CMK (cell line): Measurements from ENCODE around the gene HAP1.

Experiments used
- DNase-seq: peaks from one replicate; pipeline ENCODE4 v3.0.0-alpha.2; 2010; ENCODE audit warnings: low read depth

Gene HAP1

DNA sequence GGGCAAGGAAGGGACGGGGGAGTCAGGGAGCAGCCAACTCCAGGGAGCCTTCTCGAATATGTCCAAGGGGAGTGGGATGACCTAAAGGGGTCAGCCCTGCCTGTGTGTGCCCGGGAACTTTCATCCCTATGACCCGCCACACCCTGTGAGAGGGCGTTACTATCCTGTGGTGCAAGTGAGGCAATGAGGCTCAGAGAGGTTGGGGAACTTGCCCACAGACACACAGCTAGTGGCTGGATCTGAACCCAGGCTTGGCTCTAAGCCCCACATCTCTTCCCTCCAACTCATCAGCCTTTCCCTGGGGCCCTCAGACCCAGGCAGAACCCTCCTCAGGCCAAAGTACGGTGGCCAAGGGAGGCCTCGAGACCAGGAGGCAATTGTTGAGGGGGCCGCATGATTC is 28.9 kb upstream of the HAP1 start:
- DNase-seq: no peak

DNA sequence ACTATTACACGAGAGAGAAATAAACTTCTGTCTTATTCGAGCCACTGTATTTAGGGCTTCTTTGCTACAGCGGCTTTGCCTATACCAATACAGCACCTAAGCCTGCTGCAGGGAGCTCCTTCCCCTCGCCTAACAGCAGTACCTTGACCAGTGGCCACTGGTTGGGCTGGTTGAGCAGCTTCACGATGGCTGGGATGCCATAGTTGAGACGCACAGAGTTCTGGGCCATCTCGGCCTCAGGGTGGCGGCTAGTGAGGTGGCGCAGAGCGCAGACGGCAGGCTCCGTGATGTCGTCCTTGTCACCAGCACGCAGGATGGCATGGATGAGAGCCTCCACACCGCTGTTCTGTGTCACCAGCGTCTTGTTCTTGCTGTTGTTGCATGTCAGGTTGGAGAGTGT is 28.4 kb upstream of the HAP1 start:
- DNase-seq: no peak

DNA sequence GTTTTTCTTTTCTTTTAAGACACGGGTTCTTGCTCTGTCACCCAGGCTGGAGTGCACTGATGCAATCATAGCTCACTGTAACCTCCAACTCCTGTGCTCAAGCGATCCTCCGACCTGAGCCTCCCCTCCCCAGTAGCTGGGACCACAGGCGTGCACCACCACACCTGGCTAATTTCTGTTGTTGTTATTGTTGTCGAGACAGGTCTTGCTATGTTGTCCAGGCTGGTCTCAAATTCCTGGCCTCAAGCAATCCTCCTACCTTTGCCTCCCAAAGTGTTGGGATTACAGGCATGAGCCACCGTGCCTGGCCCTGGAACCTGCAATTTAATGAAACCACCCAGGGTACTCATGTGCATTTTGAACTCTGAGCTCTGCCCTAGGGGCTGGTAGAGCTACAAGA is 27.9 kb upstream of the HAP1 start:
- DNase-seq: no peak

DNA sequence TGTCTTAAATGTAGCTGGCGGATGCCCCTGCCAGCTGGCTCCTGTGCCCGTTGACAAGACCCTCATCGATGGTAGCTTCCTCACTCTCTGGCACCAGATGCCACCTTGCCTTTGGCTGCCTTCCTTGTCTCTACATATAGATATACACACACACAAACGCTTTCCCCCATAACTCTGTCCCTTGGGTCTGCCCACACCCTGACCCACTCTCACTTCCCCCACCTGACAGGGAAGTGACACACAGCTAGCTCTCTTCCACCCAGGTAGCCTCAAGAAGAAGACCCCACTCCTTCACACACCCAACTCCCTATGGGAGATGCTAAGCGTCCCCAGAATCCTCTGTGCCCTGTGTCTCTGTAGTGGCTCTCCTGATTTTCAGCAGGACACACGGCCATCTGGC is 26.4 kb upstream of the HAP1 start:
- DNase-seq: no peak

DNA sequence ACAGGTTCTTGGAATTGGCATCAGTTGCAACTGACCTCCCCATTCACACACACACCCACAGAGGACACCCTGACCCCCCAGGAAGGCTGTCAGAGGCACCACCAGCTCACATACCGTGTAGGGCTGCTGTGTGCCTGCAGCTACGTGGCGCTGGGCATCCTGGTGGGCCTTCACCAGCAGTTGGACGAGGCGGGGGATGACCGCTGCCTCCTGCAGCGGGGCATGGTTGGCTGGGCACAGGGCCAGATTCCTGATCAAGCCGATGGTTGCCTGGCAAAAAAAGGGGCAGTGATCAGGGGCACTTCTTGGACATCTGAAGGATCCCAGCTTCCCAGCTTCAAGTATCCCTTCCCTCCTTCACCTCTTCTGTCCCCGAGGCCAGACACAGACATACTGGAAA is 24.2 kb upstream of the HAP1 start:
- no peak for DNase-seq

DNA sequence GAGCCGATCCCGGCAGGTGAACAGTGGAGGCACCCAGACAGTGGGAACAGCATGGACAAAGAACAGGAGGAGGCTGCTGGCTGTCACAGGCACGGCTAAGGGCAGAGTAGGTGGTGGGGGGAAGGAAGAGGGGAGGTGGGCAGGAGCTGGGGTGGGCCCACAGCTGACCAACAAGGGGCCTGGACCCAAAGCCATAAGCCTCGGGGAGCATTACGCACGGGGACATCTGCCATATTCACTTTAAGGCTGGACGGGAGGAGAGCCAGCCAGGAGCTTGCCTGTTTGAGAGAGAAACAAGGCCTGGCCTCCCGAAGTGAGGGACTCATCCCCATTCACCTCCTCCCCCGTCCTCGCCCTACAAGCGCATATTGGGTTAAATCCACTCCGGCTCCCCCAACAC is 19.6 kb upstream of the HAP1 start:
- DNase-seq: no peak

DNA sequence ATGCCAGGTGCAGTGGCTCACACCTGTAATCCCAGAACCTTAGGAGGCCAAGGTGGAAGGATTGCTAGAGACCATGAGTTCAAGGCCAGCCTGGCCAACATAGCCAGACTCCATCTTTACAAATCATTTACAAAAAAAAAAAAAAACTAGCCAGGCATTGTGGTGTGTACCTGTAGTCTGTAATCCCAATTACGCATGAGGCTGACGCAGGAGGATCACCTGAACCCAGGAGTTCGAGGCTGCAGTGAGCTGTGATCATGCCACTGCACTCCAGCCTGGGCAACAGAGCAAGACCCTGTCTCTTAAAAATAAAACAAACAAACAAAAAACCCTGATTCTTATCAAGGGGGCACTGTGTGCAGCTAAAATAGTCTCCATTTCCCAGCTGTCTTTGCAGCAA is 16.8 kb upstream of the HAP1 start:
- no peak for DNase-seq

DNA sequence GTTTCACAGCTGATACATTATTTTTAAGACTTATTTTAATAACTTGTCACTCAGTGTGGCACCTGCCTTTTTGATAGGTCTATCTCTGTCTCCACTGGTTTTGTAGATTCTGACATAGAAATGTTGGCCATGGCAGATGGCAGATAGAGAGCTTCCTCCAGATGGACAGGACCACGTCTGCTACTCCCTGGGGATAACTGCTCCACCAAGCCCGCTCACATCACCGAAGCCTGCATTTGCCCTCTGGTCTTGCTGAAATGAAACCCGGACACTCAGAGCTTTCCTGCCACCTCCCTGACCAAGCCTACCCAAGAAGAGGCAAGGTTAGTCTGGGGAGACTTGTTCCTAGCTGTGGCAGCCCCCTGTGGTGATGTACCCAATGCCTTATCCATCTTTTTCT is 16.4 kb upstream of the HAP1 start:
- no peak for DNase-seq

DNA sequence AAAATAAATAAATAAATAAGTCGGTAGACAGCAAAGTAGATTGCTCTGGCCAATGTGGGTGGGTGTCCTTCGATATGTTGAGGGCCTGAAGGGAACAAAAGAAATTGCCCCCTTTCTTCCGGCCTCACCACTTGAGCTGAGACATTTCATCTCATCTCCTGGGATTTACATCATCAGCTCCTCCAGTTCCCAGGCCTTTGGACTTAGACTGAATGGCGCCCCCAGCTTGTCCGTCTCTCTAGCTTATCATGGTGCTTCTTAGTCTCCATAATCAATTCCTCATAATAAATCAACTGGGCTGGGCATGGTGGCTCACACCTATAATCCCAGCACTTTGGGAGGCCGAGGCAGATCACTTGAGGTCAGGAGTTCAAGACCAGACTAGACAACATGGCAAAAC is 13.8 kb upstream of the HAP1 start:
- DNase-seq: no peak

DNA sequence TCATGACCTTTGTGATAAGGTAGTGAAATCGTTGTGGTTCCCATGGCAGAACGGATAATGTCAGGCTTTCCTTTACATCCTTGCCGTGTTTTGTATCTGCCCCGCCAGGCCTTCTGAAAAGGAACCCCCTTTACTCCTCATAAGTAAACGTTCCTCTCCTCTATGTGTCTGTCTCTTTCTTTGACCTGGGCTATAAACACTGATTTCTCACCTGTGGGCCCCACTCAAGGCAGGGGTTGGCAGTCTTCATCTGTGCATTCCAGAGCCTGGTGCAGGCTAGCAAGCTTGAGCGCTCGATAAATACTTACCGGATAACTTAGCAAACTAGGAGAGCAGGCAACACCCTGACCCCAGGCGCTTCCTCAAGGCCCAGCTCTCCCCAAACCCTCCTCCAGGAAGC is 7.3 kb upstream of the HAP1 start:
- no peak for DNase-seq

DNA sequence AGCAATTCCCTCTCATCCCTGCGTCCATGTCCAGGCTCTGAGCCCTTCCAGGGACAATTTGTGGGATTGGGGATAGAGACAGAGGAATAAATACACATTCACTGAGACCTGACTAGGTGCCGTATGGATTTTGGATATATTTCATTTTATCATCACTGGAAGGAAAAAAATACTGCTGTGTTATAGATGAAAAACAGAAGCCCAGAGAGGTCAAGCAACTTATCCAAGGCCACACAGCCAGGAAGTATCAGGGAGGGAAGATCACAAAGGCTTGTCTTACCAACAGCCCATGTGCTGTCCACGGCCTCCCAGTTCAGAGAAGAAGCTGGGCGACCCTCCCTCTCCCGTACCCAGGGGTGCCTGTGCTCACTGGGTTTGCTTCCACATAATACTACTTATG is 6.1 kb upstream of the HAP1 start:
- DNase-seq: no peak

DNA sequence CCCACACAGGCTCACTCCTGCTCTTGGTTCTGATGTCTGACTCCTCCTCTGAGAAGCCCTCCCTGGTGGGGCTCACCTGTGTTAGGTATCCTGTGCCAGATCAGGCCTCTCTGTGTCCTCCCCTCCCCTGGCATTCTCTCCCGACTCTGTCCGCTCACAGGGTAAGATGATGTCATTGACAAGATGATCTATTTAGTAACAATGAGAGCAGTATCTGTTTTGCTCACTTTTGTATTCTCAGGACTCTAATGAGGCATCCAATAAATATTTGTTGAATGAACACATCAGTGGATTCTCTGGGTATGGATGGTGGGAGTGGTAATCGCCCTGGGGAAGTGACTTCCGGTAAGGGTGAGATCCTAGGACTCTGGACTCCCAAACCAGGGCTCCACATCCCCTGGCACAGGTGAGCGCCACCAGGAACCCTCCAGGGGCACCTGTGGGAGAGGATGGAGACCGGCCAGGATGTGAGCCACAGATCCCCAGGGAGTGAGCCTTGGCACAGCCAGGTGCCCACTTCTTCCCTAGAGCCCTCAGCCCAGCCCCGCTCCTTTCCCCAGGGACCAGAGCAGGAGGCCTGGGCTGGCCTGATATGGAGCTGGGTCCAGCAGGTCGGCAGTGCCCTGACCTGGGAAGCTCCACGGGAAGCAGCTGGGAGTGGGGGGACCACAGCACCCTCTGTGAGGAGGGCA is 5.4 kb upstream of the HAP1 start:
- DNase-seq: no peak

DNA sequence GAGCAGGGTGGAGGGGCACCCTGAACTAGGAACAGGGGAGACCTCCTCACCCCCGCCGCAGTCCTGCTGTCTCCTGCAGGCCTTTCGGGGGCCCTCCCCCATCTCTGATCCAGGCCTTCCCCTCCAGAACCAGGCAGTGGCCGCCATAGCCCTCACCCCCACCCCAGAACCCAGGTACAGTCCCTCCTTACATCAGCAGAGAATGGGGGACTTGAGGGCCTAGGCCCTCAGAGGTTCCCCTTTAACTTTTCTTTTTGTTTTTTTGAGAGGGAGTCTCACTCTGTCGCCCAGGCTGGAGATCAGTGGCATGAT is 4.3 kb upstream of the HAP1 start:
- DNase-seq: no peak

DNA sequence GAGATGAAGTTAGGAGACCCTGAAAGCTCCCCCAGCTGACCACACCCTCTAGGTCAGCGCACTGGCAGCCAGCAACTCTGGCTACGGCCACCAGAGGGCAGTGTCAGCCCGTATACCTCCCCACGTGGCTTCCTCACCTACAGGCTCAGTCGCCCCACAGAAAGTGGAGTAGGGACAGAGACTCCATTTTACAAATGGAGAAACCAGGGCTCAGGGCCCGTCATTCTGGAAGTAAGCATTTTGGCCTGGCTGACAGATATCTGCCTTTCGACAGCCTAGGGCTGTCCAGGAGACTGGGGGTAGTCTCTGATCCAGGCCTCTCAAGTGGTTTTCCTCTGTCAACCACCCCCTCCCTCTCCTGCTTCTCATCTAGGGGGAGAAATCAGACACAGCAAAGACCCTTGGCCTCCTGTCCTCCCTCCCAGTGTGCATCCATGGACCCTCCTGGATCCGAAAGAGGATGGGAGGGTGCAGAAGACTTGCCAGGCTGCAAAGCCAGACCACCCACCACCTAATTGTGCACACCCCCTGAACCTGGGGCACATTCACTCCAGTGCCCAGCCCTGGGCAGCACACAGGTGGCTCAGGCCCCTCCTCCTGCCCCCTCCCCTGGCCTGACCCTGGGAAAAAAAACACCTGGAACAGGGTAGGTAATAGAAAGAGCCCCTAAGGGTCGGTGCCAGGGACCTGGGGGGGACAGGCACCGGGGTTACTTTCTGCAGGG is 3.8 kb upstream of the HAP1 start:
- peak; percentile 71 for DNase-seq

DNA sequence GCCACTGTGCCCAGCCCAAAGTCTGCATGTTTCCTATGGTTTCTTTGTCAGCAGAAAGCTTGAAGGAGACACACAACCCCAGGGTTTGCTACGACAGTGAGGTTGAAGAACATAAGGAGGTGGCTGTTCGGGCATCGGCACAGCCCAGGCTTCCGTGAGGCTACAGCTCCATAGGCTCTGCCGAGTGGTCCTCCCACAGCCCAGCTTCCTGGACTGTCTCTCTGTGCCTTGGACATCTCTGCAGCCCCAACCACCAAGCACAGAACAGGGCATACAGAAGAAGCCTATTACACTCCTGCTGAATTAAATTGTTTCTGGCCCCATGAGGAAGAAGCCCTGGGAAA is 3.2 kb upstream of the HAP1 start:
- DNase-seq: no peak

DNA sequence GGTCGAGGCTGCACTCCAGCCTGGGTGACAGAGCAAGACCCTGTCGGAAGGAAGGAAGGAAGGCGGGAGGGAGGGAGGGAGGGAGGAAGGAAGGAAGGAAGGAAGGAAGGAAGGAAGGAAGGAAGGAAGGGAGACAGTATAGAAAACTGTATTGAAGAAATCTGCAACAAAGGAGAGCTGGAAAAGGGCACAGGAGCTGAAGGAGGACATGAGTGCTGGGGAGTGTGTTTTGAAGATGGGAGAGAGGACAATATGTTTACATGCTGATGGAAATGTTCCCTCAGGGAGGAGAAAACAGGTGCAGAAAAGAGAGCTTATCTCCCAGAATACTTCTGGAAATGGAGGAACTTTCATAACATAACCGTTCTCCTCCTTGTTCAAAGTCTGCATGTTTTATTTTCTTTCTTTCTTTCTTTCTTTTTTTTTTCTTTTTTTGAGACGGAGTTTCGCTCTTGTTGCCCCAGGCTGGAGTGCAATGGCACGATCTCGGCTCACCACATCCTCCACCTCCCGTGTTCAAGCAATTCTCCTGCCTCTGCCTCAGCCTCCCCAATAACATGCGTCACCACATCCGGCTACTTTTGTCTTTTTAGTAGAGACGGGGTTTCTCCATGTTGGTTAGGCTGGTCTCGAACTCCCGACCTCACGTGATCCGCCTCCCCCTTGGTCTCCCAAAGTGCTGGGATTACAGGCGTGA is 2.7 kb upstream of the HAP1 start:
- no peak for DNase-seq

DNA sequence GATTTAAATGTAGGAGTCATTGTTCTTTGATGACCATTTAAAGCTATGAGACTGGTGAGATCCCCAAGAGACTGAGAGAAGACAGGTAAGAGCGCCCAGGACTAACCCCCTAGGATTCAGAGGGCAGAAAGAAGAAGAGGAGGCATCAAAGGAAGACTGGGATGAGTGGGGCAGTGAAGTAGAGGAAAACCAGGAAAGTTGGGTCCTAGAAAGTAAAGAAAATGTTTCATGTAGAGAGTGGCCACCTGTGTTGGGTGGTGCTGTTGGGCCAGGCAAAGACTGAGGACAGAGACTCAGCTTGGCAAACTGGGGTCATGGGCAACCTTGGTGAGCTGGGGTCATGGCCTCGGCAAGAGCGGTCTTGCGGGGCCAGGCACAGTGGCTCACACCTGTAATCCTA is 1.3 kb upstream of the HAP1 start:
- no peak for DNase-seq

DNA sequence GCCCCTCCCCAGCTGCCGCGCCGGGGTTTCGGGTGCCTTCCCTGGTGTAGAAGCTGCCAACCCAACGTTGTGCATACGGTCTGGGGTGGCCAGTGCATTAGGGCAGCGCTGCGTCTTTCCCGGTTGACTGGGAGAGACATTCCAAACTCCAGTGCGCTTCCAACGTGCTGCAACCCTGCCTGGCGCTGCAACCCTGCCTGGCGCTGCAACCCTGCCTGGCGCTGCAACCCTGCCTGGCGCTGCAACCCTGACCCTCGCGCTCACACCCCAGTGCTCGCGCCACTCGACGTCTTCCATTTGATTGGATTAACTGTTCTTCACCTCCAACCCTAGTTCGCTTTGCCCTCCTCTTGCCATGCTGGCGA is 488 bp upstream of the HAP1 start:
- no peak for DNase-seq

DNA sequence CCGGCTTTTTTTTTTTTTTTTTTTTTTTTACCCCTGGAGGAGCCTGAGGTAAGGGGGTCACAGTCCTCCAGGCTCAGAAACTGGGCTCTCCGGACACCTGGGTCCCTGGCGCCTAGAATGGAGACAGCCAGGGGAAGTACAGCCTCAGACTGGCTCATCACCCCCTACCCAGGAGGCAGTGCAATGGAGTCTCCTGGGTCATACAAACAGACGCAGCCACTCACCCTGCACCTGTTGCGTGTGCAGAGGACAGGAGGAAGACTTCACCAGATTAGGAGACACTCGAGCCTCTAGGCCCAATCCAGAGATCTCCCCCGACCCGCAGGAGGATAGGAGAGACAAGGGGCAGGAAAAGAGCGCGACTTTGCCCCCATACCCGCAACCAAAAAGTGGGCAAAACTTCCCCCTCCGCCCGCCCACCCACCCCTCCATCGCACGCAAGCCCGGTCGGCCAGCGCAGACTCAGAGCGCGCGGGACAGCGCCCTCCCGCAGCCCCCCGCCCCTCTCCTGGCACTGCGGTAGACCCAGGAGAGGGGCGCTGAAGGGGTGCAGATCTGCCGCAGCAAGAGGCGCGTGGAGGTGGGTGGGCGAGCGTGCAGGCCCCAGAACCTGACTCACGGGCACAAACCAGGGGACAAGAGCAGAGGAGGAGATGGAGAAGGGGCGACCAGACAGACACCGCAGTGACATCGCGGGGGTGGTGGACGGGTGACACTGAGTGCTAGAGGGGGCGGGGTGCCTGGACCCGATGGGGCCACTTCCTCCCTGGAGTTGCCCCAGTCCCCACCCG is 900 bp downstream of the HAP1 start:
- no peak for DNase-seq

DNA sequence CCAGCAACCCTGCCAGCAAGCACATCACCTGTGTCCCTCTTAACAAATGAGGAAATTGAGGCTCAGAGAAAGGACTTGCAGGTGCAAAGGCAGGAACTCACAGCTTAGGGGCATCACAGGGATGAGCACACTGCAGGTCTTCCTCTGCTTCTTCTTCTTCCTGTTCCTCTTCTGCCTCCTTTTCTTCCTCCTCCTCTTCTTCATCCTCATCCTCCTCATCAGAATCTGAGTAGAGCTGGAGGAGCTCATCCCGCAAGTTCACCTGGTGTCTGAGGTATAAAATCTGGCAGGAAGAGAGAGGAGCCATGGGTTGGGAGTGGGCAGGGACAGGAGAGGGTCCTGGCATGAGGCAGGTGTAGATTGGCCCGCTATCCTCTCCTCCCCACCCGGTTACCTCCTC is 2.6 kb downstream of the HAP1 start:
- no peak for DNase-seq

DNA sequence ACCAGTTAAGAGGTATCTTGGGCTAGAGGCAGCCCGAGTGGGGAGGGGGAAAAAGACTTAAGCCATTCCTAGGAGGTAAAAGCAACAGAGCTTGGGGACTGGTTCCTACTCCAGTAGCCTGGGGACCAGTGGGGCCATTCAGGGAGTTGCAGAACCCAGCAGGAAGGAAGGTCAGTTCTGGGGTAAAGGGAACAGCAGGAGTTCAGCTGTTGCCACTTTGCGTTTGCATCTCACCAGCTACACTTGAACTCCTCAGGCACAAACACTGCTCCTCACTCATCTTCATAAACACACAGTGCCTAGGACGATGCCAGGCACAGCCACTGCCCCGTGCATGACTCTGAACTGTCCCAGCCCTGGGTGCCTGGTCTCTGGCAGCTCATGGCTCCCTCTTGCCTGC is 4.0 kb downstream of the HAP1 start:
- no peak for DNase-seq

DNA sequence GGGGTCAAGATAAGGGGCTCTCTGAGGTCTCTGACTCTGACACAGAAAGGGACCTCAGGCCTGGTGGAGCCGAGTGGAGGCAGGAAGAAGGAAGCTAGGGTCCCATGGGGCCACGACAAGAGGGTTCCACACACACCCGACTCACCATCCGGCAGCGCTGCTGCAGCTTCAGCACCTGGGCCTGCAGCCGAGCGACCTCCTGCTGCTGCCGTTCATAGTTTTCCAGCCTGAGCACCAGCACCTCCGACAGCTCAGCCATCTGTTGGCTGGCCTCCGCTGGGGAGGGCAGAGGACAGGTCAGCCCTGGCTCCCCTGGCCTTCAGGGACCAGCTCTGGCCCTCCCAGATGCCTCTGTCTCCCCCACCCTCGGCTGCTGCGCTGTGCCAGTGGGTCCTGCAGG is 6.4 kb downstream of the HAP1 start:
- no peak for DNase-seq

DNA sequence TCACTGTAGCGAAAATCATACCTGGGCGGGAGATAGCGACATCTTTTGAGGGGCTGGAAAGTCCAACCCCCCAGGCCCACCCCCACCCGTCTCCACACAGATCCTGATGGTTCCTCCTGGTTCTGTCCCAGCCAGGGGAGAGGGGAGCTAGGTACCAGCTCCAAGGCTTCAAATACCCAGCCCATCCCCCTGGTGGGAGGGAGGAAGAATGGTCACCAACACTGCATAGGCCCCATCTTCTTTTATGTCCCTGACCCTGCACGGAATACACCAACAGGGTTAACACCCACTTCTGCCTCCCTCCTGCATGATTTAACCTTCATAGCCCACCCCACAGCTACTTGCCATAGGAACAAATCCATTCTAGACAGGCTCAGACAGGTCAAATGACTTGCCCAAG is 9.3 kb downstream of the HAP1 start:
- DNase-seq: no peak
